ENCODE data around the gene SARM1.

SARM1 gene

GRCh38 chr17:28369684-28370034 is 1.8 kb upstream of the SARM1 start:
- no peak for DNase-seq

- DNase-seq: no peak
These were observed 1.3 kb upstream of the SARM1 start, which contains the start of gene VTN for GRCh38 chr17:28370035-28370743. Gene VTN (minus strand): TSS chr17:28370307. CDS start chr17:28370203, 104 bp downstream.

DNA sequence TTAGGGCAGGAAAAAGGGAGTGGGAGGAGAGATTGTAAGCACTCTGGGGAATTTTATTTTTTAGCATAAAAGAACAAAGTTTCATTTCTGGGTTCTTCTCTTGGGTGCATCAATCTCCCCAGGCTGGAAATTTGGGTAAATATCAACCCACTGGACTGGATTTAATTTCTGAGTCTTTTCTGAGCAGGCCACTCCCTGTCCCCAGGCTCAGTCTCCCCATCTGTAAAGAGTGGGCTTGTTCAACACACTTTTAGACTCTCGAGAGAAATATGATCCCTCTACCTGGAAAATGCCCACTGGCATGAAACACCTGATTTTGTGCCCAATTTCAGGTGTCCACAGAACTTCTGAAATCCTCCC is 770 bp upstream of the SARM1 start:
- DNase-seq: no peak

DNA sequence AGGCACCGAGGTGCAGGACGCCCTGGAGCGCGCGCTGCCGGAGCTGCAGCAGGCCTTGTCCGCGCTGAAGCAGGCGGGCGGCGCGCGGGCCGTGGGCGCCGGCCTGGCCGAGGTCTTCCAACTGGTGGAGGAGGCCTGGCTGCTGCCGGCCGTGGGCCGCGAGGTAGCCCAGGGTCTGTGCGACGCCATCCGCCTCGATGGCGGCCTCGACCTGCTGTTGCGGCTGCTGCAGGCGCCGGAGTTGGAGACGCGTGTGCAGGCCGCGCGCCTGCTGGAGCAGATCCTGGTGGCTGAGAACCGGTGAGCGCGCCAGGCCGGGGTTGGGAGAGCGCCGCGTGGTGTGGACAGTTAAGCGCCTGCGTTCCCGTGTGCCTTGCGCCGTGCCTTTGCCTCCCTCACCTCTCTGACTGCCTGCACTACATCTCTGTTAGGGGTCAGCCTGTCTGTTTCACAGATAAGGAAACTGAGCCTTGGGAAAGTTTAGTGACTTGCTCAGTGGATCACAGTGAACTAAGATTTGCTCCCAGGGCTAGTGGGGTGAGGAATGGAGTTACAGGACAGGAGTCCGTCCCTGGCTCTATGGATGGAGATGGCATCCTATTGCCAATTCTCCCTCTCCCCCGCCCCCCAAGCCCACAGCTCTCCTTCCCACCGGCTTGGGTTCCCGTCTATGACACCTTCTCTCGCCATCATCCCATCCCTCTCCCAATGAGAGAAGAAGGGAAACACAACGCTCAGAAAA is 880 bp downstream of the SARM1 start:
- DNase-seq: no peak

- no peak for DNase-seq
These were observed 1.4 kb downstream of the SARM1 start for GRCh38 chr17:28372945-28373274.

DNA sequence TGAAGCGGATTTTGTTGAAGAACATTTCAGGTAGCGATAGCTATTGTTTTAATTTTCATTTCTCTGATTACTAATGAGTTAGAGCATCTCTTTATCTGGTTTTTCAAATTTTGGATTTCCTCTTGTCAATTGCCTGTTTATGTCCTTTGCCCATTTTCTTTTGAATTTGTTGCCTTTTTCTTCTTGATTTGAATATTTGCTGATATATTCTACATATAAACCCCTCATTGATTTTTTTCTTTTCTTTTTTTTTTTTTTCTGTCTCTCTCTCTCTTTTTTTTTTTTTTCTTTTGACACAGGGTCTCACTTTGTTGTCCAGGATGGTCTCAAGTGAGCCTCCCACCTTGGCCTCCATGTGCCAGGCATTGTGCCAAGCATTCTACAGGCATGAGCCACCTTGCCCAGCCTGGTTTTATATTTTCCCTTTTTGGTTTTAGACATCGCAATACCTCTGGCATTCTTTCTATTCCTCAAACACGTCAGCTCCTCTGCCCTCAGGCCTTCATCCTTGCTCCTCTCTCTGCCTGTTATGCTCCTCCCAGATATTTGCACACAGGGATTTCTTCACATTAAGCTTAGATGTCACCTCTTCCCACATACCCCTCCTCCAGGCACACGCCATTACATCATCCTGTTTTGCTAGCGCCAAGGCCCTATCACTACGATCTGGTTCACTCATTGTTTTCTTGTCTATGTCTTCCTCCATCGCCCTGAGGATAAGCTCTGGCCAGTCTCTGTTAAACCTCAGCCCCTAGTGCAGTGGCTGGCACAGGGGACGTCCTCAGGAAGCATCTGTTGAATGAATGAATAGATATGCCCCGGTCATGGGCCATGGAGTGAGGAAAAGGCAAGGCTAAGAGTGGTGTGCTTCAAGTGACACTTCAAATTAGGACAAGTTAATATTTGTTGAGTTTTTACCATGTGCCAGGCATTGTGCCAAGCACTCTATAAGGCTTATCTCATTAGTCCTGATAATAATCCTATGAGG is 8.6 kb downstream of the SARM1 start:
- DNase-seq: no peak

DNA sequence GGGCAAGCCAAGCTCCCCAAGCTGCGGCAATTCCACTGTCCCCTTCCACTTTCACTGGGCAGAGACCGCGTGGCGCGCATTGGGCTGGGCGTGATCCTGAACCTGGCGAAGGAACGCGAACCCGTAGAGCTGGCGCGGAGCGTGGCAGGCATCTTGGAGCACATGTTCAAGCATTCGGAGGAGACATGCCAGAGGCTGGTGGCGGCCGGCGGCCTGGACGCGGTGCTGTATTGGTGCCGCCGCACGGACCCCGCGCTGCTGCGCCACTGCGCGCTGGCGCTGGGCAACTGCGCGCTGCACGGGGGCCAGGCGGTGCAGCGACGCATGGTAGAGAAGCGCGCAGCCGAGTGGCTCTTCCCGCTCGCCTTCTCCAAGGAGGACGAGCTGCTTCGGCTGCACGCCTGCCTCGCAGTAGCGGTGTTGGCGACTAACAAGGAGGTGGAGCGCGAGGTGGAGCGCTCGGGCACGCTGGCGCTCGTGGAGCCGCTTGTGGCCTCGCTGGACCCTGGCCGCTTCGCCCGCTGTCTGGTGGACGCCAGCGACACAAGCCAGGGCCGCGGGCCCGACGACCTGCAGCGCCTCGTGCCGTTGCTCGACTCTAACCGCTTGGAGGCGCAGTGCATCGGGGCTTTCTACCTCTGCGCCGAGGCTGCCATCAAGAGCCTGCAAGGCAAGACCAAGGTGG is 9.8 kb downstream of the SARM1 start:
- no peak for DNase-seq

DNA sequence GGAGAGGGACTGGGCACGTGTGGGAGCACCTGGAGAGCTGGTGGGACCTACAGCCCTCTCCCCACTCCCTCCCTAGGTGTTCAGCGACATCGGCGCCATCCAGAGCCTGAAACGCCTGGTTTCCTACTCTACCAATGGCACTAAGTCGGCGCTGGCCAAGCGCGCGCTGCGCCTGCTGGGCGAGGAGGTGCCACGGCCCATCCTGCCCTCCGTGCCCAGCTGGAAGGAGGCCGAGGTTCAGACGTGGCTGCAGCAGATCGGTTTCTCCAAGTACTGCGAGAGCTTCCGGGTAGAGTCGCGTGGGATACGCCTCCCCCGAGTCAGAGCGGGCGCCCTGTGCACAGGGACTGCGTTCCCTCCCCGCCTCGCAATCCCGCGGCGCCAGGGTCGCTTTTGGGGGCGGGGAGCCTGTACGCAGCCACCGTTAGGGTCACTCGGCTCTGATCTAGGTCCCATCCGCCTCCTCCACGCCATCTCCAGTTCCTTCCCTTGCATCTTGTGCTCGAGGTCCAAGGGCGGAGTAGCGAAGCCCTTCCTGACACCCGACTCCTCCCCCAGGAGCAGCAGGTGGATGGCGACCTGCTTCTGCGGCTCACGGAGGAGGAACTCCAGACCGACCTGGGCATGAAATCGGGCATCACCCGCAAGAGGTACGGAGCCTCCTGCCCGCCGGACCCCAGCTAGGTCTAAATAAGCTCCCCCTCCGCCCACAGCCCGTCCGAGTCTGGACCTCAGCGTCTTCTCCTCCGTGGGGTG is 13.0 kb downstream of the SARM1 start:
- no peak for DNase-seq

DNA sequence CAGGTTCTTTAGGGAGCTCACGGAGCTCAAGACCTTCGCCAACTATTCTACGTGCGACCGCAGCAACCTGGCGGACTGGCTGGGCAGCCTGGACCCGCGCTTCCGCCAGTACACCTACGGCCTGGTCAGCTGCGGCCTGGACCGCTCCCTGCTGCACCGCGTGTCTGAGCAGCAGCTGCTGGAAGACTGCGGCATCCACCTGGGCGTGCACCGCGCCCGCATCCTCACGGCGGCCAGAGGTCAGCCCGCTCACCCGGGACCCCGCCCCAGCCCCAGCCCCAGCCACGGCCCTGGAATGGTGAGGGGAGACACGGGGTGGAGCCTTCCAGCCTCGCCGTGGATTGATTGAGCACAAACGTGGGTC is 13.5 kb downstream of the SARM1 start:
- DNase-seq: no peak

DNA sequence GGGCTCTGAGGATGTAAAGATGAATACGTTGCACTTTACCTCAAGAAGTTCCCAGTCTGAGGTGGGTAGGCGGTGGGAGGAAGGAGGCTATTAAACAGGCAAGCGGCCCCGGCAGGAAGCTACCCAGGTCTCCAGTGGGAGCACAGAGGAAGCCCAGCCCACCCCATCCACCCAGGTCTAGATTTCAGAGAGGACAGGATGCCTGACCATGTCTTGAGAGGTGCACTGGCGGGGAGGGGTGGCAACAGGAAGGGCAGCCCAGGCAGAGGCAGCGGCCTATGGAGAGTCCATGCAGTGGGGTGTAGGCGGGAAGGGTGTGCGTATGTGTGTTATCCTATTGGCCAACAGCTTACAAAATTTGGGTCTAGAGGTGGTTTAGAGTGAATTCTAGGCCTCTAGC is 13.9 kb downstream of the SARM1 start:
- no peak for DNase-seq

GRCh38 chr17:28386391-28386790 is 14.9 kb downstream of the SARM1 start:
- no peak for DNase-seq

- no peak for DNase-seq
These were observed 16.6 kb downstream of the SARM1 start for GRCh38 chr17:28388106-28388505.

DNA sequence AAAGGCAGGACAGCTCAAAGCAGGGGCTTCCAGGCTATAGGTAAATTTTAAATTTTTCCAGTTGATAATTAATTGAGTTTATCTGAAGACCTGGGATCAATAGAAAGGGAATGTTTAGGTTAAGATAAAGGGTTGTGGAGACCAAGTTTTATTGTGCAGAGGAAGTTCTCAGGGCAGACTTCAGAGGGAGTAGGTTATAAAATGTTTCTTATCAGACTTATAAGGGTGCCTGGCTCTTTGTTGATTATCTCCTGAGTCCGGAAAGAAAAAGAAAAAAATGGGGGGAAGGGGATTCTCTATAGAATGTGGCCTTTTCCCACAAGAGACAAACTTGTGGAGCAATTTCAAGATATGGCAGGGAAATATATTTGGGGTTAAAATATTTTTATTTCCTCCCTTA is 18.6 kb downstream of the SARM1 start:
- no peak for DNase-seq

DNA sequence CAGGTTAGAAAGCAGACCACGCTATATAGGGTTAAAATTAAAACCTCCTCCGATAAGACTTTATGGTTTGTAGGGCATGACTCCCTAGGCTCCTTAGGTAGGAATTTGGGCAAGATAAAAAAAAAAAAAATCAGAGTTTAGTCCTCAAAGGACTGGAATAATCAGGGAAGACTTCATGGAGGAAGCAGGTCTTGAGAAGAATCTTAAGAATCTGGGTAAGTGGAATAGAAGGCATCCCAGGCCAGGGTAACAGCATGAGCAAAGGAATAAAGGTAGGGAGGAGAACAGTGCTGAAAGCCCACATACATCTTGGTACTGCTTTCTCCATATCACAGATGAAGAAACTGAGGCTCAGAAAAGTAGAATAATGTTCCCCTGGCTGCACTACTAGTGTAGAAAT is 19.1 kb downstream of the SARM1 start:
- no peak for DNase-seq

DNA sequence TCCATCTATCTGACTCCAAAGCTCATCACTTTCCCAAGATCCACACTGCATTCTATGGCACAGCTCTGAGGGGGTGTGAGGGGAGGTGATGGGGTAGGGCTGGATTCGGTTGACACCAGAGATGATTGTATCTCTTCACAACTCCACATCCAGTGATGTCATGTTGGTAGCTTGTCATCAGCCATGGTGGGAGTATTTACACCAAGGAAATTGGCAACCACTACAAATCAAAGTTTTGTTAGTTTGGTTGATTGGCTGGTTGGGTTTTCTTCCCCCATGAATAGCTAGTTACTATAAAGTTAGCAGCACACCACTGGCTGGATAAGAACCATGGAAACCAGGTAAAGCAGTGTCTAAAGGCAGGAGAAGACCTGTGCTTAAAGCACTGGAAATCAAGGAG is 19.5 kb downstream of the SARM1 start:
- DNase-seq: no peak

DNA sequence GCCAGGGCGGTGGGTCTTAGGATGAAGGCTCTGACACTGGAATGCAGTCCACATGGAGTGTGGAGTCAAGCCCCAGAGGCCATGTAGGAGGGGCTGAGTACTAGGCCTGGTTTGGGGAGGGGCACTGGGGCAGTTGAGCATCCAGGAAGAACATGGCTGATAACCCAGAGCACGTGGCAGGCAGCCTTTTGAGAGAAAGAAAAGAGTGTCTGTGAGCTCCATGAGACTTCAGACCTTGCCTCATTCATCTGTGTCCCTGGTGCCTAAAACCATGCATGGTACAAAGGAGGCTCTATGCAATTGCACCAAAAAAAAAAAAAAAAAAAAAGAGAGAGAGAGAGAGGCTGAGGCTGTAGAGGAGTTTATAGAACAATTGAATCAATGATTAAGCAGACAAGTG is 19.9 kb downstream of the SARM1 start:
- no peak for DNase-seq

- DNase-seq: no peak
These were observed 21.0 kb downstream of the SARM1 start for GRCh38 chr17:28392491-28392890.

GRCh38 chr17:28394337-28395116 is 23.0 kb downstream of the SARM1 start:
- DNase-seq: no peak

DNA sequence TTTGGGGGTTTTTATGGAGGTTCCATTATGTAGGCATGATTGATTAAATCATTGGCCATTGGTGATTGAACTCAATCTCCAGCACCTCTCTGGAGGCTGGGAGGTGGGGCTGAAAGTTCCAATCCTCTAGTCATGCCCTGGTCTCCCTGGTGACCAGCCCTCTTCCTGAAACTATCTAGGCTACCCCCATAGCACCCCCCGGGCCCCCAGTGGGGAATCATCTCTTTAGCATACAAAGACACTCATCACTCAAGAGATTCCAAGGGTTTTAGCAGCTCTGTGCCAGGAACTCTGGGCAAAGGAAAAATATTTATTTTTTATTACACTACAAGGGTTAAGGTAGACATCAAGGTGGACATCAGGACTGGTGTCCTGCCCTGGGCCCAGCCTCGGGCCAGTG is 23.9 kb downstream of the SARM1 start:
- DNase-seq: no peak

- no peak for DNase-seq
These were observed 24.5 kb downstream of the SARM1 start for GRCh38 chr17:28395968-28396367.

DNA sequence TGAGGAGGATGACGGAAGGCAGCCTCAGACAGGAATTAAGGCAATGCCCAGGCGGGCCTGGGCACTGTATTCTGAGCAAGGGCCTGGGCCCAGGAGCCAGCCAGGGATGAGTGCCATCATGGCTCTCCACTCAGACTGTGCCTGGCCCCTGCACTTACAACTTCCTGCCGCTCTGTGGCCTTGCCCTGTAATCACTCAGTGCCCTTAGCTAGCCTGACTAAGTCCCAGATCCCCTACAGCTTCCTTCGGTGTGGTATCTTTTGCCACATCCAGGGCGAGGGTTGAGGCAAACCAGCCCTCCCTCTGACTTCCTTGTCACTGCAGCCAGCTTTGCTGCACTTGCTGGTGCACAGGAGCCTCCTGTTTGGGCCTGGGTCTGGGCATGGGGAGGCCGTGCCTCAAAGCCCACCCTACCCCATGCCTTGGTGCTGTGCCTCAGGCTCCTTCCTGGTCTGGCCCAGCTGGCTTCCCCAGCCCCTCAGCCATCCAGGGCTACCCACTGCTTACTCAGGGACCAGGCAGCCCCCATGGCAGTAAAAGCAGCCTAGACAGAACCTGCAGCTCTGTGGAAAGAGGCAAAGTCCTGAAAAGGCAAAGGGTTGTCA is 25.2 kb downstream of the SARM1 start:
- no peak for DNase-seq

Data from SW 1271 (cell line).